ENCODE measurements around the gene SNRPB. TPM values are rescaled to one million over a fixed set of nuclear protein-coding genes. Genes with fewer than 3 reads are reported as not detected.

The SNRPB gene
- total RNA-seq, 1 experiment from 2014 or later, result 462 TPM

DNA sequence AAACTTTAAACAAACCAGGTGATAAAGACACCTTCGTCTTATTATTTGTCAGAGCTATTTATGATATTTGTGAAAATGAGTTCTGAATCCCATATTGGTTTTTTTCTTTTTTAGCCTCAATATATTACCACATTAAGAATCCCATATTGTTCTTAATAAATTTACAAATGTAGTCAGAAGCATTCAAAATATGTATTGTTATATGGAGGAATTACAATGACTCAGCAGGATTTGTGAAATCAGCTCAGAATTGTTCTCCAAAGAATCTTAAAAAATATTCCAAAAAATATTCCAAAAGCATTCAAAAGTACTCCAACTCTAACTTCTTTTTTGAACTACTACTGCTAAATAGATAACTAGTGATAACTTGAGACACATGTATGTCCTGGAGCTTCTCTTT is 44.6 kb upstream of the SNRPB start:
- no peak for DNase-seq
- no peak overlapping the region for H2BK20ac ChIP-seq (ENCODE audit: low read depth, low read length, poor library complexity, severe bottlenecking)
- no peak overlapping the region for H3K4me2 ChIP-seq (ENCODE audit: insufficient read depth, insufficient read length, low read length)
- peaks cover 53% of the 10 kb centered on the region for H3K27me3 ChIP-seq (ENCODE audit: insufficient read depth, low read length)
- Mint-ChIP-seq H3K9me3 (peaks cover 0 to 4% of the 10 kb centered on the region in 2 experiments; a peak in 1 of 5 replicates), H3K27me3 (ENCODE audit: low read depth) (peaks cover 30% of the 10 kb centered on the region), H3K4me3 (no peak overlapping the region), H3K27ac (no peak overlapping the region), H3K4me1 (0 out of 4 replicates have a peak, but pooled peaks cover 0 to 2% of the 10 kb centered on the region in 2 experiments), H3K36me3 (ENCODE audit: insufficient read depth in 1 of 3, low read depth in 3 of 3) (no peaks in the 10 kb centered on the region)
- H3K23ac ChIP-seq (ENCODE audit: insufficient read length, low read depth, low read length), result no peak overlapping the region
- no peaks in the 10 kb centered on the region for H4K20me1 ChIP-seq (ENCODE audit: control insufficient read depth, insufficient read depth, insufficient read length)
- no CpG with 5 or more reads among the region's 1 CpG for WGBS (ENCODE audit: extremely low coverage, insufficient read length, low lambda C conversion rate)
- H3T11ph ChIP-seq (ENCODE audit: low read length), result no peak overlapping the region
- no peaks in the 10 kb centered on the region for H3K9me3 ChIP-seq (ENCODE audit: control insufficient read depth, low read depth, low read length)
- no peaks in the 10 kb centered on the region for H3K79me1 ChIP-seq (ENCODE audit: insufficient read depth, low read depth, low read length, poor library complexity, severe bottlenecking)
- H4K91ac ChIP-seq (ENCODE audit: insufficient read length, low read depth, low read length), result no peak overlapping the region
- H3K23me2 ChIP-seq (ENCODE audit: insufficient read length, low read depth, low read length, poor library complexity, severe bottlenecking), result no peaks in the 10 kb centered on the region
- H3K56ac ChIP-seq (ENCODE audit: insufficient read length, low read depth, low read length), result no peak overlapping the region
- no peak overlapping the region for H3K27ac ChIP-seq (ENCODE audit: insufficient read length, low read depth, low read length)
- no peak overlapping the region for H2AK5ac ChIP-seq (ENCODE audit: insufficient read length, low read length)
- no peaks in the 10 kb centered on the region for H3K4me1 ChIP-seq (ENCODE audit: insufficient read depth, low read length)
- H2BK15ac ChIP-seq (ENCODE audit: low read depth, low read length), result no peak overlapping the region
- no peak overlapping the region for H3K9ac ChIP-seq (ENCODE audit: extremely low read depth, insufficient read length, low read length)
- H2AFZ ChIP-seq (ENCODE audit: low read length), result no peak overlapping the region
- H4K5ac ChIP-seq (ENCODE audit: insufficient read length, low read depth, low read length), result no peak overlapping the region
- no peak overlapping the region for H3K4ac ChIP-seq (ENCODE audit: low read depth, low read length)
- no peak overlapping the region for H4K8ac ChIP-seq (replicated peaks; ENCODE audit: insufficient read length, low read depth, low read length)
- TF ChIP-seq, protein P1, sequence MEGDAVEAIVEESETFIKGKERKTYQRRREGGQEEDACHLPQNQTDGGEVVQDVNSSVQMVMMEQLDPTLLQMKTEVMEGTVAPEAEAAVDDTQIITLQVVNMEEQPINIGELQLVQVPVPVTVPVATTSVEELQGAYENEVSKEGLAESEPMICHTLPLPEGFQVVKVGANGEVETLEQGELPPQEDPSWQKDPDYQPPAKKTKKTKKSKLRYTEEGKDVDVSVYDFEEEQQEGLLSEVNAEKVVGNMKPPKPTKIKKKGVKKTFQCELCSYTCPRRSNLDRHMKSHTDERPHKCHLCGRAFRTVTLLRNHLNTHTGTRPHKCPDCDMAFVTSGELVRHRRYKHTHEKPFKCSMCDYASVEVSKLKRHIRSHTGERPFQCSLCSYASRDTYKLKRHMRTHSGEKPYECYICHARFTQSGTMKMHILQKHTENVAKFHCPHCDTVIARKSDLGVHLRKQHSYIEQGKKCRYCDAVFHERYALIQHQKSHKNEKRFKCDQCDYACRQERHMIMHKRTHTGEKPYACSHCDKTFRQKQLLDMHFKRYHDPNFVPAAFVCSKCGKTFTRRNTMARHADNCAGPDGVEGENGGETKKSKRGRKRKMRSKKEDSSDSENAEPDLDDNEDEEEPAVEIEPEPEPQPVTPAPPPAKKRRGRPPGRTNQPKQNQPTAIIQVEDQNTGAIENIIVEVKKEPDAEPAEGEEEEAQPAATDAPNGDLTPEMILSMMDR (conservative IDR thresholded peaks at IDR 0.05), result no peak
- no peak overlapping the region for H2BK120ac ChIP-seq (ENCODE audit: low read depth, low read length, poor library complexity, severe bottlenecking)
- H3K14ac ChIP-seq (ENCODE audit: insufficient read depth, low read length), result no peak overlapping the region
- no peak overlapping the region for H2BK12ac ChIP-seq (ENCODE audit: insufficient read length, low read depth, low read length)
- no peaks in the 10 kb centered on the region for H3K79me2 ChIP-seq (ENCODE audit: insufficient read depth, low read length)
- no peak overlapping the region for H2BK5ac ChIP-seq (ENCODE audit: insufficient read length, low read length)
- H3K18ac ChIP-seq (ENCODE audit: insufficient read length, low read depth, low read length), result no peak overlapping the region
